H1 (cell line): Measurements from ENCODE around the gene TBC1D12. TPM values are rescaled to one million over a fixed set of nuclear protein-coding genes. Genes with fewer than 3 reads are reported as not detected.

Source experiments
- SP2 ChIP-seq: IDR thresholded peaks from 2 replicates; pipeline ENCODE4 v1.6.1; 2012; ENCODE audit warnings: mild to moderate bottlenecking, low read length, inconsistent platforms
- polyA plus RNA-seq, 7 experiments: library from polyadenylated mRNA; depleted of rRNA in 3 of 7; stranded (reverse) in 5 of 7; unstranded in 2 of 7; fragments of >200 nt in 5 of 7; fragments of 200-250 nt in 2 of 7; gene quantifications; 1 replicate in 5 of 7; 2 replicates in 1 of 7; 4 replicates in 1 of 7; pipeline versions ENCODE4 v1.2.1 to v1.2.3, GENCODE V29; 2011 to 2013; ENCODE audit warnings: missing spikeins in 2 of 7, mixed read lengths in 2 of 7
- total RNA-seq: library from RNA; stranded (reverse); fragmentation: NEBNext Ultra II Directional; extraction: Animal tissue kit (Norgen Biotek cat#: 25700); gene quantifications from 2 replicates; pipeline ENCODE4 v1.2.1, GENCODE V29; 2021

Gene TBC1D12
- total and polyA plus RNA-seq, 2 of the 8 experiments (the other 6 are each of a cell fraction or from before 2014, with no cell fraction given), result 1.1 to 3.2 TPM

- no peak for TF ChIP-seq SP2
These were observed 3.6 kb upstream of the TBC1D12 start (continued) for GRCh38 chr10:94398762-94399161.
